GM18909 (cell line): Measurements from ENCODE around the gene PRKCH.
"Not testable (repeated sequence)": the region's sequence is repeated elsewhere in the genome, so short reads cannot be mapped to it uniquely, and the experiment has no call there.

Source experiments
- ATAC-seq: cut with Tn5 transposase; IDR thresholded peaks from one replicate; pipeline ENCODE4 v1.9.1; 2021; ENCODE audit warnings: mild to moderate bottlenecking; ENCODE audit not compliant: unreplicated experiment, poor library complexity

Gene PRKCH

GRCh38 chr14:61386173-61386772 is 64.9 kb downstream of the PRKCH start:
- no peak for ATAC-seq

- no peak for ATAC-seq
These were observed 65.7 kb downstream of the PRKCH start for GRCh38 chr14:61387076-61387475.

- ATAC-seq: peak; percentile 70
These were observed 67.0 kb downstream of the PRKCH start for GRCh38 chr14:61388173-61388975.

GRCh38 chr14:61388976-61389576 is 67.7 kb downstream of the PRKCH start:
- no peak for ATAC-seq

GRCh38 chr14:61391119-61391518 is 69.7 kb downstream of the PRKCH start:
- no peak for ATAC-seq

GRCh38 chr14:61392297-61392696 is 70.9 kb downstream of the PRKCH start:
- no peak for ATAC-seq

- ATAC-seq: no peak
These were observed 73.2 kb downstream of the PRKCH start for GRCh38 chr14:61394542-61394941.

GRCh38 chr14:61395115-61395725 is 73.8 kb downstream of the PRKCH start:
- ATAC-seq: no peak

- no peak for ATAC-seq
These were observed 74.9 kb downstream of the PRKCH start for GRCh38 chr14:61396279-61396678.

GRCh38 chr14:61396694-61397093 is 75.3 kb downstream of the PRKCH start:
- no peak for ATAC-seq

GRCh38 chr14:61397615-61398014 is 76.2 kb downstream of the PRKCH start:
- ATAC-seq: no peak

GRCh38 chr14:61398221-61398620 is 76.8 kb downstream of the PRKCH start:
- ATAC-seq: no peak

GRCh38 chr14:61399365-61399764 is 78.0 kb downstream of the PRKCH start:
- no peak for ATAC-seq

- no peak for ATAC-seq
These were observed 80.1 kb downstream of the PRKCH start for GRCh38 chr14:61401461-61401860.

- no peak for ATAC-seq
These were observed 82.0 kb downstream of the PRKCH start for GRCh38 chr14:61403411-61403810.

- ATAC-seq: no peak
These were observed 83.3 kb downstream of the PRKCH start for GRCh38 chr14:61404637-61405036.

GRCh38 chr14:61406198-61406597 is 84.8 kb downstream of the PRKCH start:
- no peak for ATAC-seq

- no peak for ATAC-seq
These were observed 85.3 kb downstream of the PRKCH start for GRCh38 chr14:61406675-61407074.

- ATAC-seq: no peak
These were observed 87.1 kb downstream of the PRKCH start for GRCh38 chr14:61408498-61408897.

- ATAC-seq: no peak
These were observed 88.4 kb downstream of the PRKCH start for GRCh38 chr14:61409782-61410181.

- ATAC-seq: not testable (repeated sequence)
These were observed 94.6 kb downstream of the PRKCH start for GRCh38 chr14:61415934-61416333.
